Measurements from ENCODE around the gene RAB40C.

- TF ChIP-seq CTCF (IDR thresholded peaks at IDR 0.05) = no peak
- TF ChIP-seq POLR2A (IDR thresholded peaks at IDR 0.05) = no peak
- no peak for TF ChIP-seq EP300 (IDR thresholded peaks at IDR 0.05)
Measured at GRCh38 chr16:615122-615521, 25.3 kb downstream of the RAB40C start.
